GM12865 (cell line): ENCODE results near the gene RGS4.

Experiments used
- DNase-seq: peaks from one replicate; pipeline ENCODE4 v3.0.0; 2010; ENCODE audit warnings: low read depth
- H3K4me3 ChIP-seq: 2 replicates; pipeline ENCODE4 v1.5.1; 2011; ENCODE audit warnings: mild to moderate bottlenecking, low read depth, low read length, control low read depth
- TF ChIP-seq, protein P1 (sequence below): IDR thresholded peaks from 2 replicates; pipeline ENCODE4 v1.5.1; 2011; ENCODE audit warnings: low read length, control low read depth, low read depth, inconsistent platforms; ENCODE audit not compliant: insufficient read depth; ENCODE audit errors: missing control alignments

RGS4 gene

DNA sequence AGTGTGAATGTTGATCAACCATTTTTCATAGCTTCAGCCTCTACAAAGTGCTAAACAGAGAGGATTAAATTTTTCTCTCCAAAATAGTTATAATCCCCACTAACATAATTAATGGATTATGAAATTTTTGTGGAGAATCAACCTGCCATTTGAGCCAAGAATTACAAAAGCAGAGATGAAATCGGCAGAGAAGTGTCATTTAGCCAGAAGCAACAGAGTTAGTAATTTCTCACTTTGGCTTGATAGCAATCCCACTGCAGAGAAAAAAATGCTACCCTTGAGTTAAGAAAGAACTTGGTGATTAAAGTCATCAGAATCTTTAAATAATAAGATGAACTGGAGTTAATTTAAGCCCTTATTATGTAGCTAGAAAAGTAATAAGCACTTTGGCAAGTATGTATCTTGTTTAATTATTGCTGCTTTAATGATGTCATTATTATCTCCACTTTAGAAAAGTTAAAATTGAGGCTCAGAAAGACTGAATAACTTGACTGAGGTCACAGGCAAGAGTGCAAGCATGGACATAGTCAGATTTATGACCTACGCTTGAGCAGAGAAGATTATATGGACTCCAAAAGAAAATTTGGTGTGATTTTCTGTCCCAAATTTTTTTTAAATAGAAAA lies 37.3 kb downstream of the RGS4 start:
- DNase-seq = no peak
- H3K4me3 ChIP-seq = no peak overlapping the region
- TF ChIP-seq, protein P1, sequence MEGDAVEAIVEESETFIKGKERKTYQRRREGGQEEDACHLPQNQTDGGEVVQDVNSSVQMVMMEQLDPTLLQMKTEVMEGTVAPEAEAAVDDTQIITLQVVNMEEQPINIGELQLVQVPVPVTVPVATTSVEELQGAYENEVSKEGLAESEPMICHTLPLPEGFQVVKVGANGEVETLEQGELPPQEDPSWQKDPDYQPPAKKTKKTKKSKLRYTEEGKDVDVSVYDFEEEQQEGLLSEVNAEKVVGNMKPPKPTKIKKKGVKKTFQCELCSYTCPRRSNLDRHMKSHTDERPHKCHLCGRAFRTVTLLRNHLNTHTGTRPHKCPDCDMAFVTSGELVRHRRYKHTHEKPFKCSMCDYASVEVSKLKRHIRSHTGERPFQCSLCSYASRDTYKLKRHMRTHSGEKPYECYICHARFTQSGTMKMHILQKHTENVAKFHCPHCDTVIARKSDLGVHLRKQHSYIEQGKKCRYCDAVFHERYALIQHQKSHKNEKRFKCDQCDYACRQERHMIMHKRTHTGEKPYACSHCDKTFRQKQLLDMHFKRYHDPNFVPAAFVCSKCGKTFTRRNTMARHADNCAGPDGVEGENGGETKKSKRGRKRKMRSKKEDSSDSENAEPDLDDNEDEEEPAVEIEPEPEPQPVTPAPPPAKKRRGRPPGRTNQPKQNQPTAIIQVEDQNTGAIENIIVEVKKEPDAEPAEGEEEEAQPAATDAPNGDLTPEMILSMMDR = no peak

DNA sequence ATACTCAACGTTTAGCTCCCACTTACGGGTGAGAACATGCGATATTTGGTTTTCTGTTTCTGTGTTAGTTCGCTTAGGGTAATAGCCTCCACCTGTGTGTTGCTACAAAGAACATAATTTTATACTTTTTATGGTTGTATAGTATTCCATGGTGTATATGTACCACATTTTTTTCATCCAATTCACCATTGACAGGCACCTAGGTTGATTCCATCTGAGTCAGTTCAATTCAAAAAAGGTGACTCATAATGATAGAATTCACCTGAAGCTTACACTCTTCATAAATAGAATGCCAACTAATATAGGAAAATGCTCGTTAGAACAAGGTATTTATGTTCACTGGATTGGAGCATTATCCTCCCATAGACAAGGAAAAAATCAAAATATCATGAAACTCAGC lies 38.5 kb downstream of the RGS4 start:
- DNase-seq = no peak
- no peak overlapping the region for H3K4me3 ChIP-seq
- TF ChIP-seq, protein P1 = no peak

DNA sequence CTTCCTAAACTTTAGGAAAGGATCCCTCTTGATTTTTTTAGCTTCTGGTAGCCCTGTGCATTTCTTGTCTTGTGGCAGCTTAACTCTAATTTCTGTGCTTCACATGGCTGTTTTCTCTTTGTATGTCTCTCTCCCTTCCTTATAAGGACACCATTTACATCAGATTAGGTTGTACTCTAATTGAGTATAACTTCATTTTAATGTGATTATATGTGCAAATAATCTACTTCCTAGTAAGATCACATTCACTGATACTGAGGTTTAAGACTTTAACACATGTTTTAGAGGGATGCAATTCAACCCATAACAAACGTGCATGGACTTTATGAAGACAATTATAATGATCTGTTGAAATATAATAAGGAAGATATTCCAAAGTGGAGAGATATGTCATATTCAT lies 46.7 kb downstream of the RGS4 start:
- H3K4me3 ChIP-seq = no peak overlapping the region
- DNase-seq = no peak
- TF ChIP-seq, protein P1 = no peak

DNA sequence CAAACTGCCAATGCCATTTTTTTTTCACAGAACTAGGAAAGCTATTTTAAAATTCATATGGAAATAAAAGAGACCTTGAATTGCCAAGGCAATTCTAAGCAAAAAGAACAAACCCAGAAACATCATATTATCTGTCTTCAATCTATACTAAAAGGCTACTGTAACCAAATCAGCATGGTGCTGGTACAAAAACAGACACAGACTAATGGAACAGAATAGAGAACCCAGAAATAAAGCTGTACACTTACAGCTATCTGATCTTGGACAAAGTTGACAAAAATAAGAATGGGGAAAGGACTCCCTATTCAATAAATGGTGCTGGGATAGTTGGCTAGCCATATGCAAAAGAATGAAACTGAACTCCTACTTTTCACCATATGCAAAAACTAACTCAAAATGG lies 50.5 kb downstream of the RGS4 start:
- H3K4me3 ChIP-seq = no peak overlapping the region
- TF ChIP-seq, protein P1 = no peak
- no peak for DNase-seq

DNA sequence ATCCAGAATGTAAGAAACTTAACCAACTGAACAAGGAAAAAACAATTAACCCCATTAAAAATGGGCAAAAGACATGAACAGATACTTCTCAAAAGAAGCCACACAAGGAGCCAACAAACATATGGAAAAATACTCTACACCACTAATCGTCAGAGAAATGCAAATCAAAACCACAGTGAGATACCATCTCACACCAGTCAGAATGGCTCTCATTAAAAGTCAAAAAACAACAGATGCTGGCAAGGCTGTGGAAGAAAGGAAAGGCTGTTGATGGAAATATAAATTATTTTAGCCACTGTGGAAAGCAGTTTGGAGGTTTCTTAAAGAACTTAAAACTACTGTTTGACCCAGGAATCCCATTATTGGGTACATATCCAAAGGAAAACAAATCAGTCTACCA lies 51.2 kb downstream of the RGS4 start:
- TF ChIP-seq, protein P1 = no peak
- no peak for DNase-seq
- no peak overlapping the region for H3K4me3 ChIP-seq

DNA sequence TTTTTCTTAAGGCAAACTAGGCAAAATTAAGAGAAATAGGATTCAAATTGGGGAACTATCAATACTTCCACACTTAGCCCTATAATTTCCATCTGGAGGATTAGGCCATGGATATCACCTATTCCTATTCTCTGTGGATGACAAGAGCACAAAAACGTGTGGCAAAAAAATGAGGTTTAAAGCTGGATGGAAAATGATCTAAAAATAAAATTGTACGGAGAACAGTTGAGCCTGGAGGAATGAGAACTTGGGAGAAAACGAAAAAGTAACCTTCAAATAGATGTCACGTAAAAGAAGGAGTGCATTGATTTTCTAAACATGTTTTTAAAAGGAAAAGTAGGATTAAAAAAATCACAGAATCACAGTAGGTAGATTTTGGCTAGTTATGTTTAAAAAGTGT lies 55.7 kb downstream of the RGS4 start:
- DNase-seq = no peak
- TF ChIP-seq, protein P1 = no peak
- H3K4me3 ChIP-seq = no peak overlapping the region
